Peyer's patch (tissue), 4 donors: Measurements from ENCODE around the gene PGBD5.

Source experiments
- POLR2A ChIP-seq, 2 donors: fragments of 450-650 bp; IDR thresholded peaks; one replicate each; pipeline ENCODE4 v1.5.1; 2017; ENCODE audit warnings: antibody characterized with exemption in 2 of 2, mild to moderate bottlenecking in 2 of 2, moderate library complexity in 2 of 2
- TF ChIP-seq, protein P1 (sequence below), 6 experiments: fragments of 450-650 bp in 4 of 6; fragments of 200-600 bp in 2 of 6; sonication (generic) in 1 of 6; IDR thresholded peaks; one replicate each; pipeline ENCODE4 v1.5.1; 2017 to 2019; ENCODE audit warnings: antibody characterized with exemption in 6 of 6, mild to moderate bottlenecking in 3 of 6, moderate library complexity in 1 of 6

DNA sequence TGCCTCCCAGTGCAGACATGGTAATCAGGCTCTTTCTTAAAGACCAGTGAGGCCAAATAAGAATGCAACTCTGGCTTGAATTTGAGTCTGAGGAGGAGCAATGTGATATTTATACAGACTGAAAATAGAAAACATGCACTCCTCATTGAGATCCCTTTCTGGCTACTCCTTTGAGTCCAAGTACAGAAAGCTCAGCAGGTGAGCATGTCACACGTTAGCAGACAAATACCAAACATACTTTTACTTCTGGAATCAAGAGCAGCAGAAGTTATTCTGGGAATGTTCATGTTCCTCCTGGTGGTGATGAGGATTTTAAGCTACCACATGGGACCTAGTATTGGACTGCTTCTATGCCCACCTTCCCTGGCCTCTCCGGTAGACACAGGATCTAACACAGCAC, 48.3 kb downstream of the PGBD5 start:
- TF ChIP-seq POLR2A (IDR thresholded peaks at IDR 0.05), result no peak
- TF ChIP-seq, protein P1, sequence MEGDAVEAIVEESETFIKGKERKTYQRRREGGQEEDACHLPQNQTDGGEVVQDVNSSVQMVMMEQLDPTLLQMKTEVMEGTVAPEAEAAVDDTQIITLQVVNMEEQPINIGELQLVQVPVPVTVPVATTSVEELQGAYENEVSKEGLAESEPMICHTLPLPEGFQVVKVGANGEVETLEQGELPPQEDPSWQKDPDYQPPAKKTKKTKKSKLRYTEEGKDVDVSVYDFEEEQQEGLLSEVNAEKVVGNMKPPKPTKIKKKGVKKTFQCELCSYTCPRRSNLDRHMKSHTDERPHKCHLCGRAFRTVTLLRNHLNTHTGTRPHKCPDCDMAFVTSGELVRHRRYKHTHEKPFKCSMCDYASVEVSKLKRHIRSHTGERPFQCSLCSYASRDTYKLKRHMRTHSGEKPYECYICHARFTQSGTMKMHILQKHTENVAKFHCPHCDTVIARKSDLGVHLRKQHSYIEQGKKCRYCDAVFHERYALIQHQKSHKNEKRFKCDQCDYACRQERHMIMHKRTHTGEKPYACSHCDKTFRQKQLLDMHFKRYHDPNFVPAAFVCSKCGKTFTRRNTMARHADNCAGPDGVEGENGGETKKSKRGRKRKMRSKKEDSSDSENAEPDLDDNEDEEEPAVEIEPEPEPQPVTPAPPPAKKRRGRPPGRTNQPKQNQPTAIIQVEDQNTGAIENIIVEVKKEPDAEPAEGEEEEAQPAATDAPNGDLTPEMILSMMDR (IDR thresholded peaks at IDR 0.05), result no peak
